Measurements from ENCODE around the gene CHN2. TPM values are rescaled to one million over a fixed set of nuclear protein-coding genes. Genes with fewer than 3 reads are reported as not detected.
"Not testable (repeated sequence)": the region's sequence is repeated elsewhere in the genome, so short reads cannot be mapped to it uniquely, and the experiment has no call there.

The CHN2 gene
- total RNA-seq, 2 experiments from 2014 or later: 10.1 to 12.6 TPM

DNA sequence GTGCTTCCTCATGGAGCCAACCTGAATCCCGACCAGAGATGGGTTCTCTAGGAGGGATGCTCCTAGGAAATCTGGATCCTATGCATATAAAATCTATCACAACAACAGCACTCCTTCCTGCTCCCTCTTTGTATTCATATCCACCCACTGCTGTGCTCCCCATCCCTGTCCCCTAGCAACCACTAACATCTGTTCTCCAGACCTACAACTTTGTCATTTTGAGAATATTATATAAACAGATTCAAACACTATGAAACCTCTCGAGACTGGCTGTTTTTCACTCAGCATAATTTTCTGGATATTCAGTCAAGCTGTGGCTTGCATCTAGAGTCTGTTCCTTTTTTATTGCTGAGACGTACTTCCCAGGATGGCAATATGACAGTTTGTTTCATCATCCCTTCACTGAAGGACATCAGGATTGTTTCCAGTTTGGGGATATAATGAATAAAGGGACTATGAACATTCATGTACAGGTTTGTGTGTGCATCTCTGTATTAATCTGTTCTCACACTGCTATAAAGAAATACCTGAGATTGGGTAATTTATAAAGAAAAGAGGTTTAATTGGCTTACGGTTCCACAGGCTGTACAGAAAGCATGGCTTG lies 333.0 kb downstream of the CHN2 start:
- Mint-ChIP-seq H3K4me1 (no peaks in the 10 kb centered on the region), H3K27me3 (peaks cover 11% of the 10 kb centered on the region), H3K4me3 (no peak overlapping the region), H3K36me3 (no peaks in the 10 kb centered on the region), H3K9me3 (ENCODE audit: low read depth) (peaks cover 5% of the 10 kb centered on the region), H3K27ac (no peak overlapping the region)
- ATAC-seq (no peak), DNase-seq (no peak)
- CTCF ChIA-PET: no interaction called here

GRCh38 chr7:29528526-29528925 lies 334.0 kb downstream of the CHN2 start:
- H3K36me3 Mint-ChIP-seq; H3K27ac Mint-ChIP-seq; H3K27me3 Mint-ChIP-seq; CTCF ChIA-PET; DNase-seq; H3K4me1 Mint-ChIP-seq; H3K9me3 Mint-ChIP-seq (ENCODE audit: low read depth); H3K4me3 Mint-ChIP-seq; ATAC-seq: not testable (repeated sequence)

Other genes with a start within 250 kb of the CHN2 start
- gene TRIL, start 236.4 kb upstream of the CHN2 start, total RNA-seq: under 1 TPM in 1 of 2 experiments, not detected in 1; 0.05 TPM
- gene CPVL, start 48.2 kb upstream of the CHN2 start, total RNA-seq: 1 to 10 TPM in 1 of 2 experiments, under 1 TPM in 1; 0.33 to 1.8 TPM

Measured in activated CD8-positive, alpha-beta memory T cell treated with anti-CD3 and anti-CD28 coated beads, Interleukin-2, amount 10 ng/mL, durations not matched to agents 7 days and 5 days (primary cell).